Measurements from ENCODE around the gene ADAM19.

ADAM19 gene

GRCh38 chr5:157592594-157592993 lies 17.0 kb upstream of the ADAM19 start:
- TF ChIP-seq CTCF (IDR thresholded peaks at IDR 0.05; ENCODE audit: borderline replicate concordance, control extremely low read depth, extremely low read depth, insufficient read depth, missing control alignments) = no peak
- no peak for DNase-seq (ENCODE audit: low spot score)
- in situ Hi-C loops (cut with MboI; ENCODE audit: low sequenced_read_pairs, unreplicated experiment) = no loop called here

- in situ Hi-C loops (cut with MboI; ENCODE audit: low sequenced_read_pairs, unreplicated experiment) = no loop called here
- TF ChIP-seq CTCF (IDR thresholded peaks at IDR 0.05; ENCODE audit: borderline replicate concordance, control extremely low read depth, extremely low read depth, insufficient read depth, missing control alignments) = no peak
- DNase-seq (ENCODE audit: low spot score) = no peak
Observed at GRCh38 chr5:157590478-157590877, 14.9 kb upstream of the ADAM19 start.

DNA sequence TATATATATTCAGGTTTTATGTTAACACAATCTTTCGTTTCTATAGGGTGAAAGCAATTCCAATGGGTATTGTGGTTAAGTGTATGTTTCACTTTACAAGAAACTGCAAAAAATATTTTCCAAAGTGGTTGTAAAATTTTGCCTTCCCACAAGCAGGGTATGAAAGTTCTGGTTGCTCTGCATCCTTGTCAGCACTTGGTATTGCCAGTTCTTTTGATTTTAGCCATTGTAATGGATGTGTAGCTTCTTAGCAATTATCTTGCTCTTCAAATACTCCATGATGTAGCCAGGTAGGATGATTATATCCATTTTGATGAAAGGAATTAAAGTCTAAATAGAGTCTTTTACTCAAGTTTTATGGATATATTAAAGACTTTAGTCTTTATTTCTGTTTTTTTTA lies 9.1 kb upstream of the ADAM19 start:
- TF ChIP-seq CTCF (IDR thresholded peaks at IDR 0.05; ENCODE audit: borderline replicate concordance, control extremely low read depth, extremely low read depth, insufficient read depth, missing control alignments) = no peak
- in situ Hi-C loops (cut with MboI; ENCODE audit: low sequenced_read_pairs, unreplicated experiment) = no loop called here
- DNase-seq (ENCODE audit: low spot score) = no peak

DNA sequence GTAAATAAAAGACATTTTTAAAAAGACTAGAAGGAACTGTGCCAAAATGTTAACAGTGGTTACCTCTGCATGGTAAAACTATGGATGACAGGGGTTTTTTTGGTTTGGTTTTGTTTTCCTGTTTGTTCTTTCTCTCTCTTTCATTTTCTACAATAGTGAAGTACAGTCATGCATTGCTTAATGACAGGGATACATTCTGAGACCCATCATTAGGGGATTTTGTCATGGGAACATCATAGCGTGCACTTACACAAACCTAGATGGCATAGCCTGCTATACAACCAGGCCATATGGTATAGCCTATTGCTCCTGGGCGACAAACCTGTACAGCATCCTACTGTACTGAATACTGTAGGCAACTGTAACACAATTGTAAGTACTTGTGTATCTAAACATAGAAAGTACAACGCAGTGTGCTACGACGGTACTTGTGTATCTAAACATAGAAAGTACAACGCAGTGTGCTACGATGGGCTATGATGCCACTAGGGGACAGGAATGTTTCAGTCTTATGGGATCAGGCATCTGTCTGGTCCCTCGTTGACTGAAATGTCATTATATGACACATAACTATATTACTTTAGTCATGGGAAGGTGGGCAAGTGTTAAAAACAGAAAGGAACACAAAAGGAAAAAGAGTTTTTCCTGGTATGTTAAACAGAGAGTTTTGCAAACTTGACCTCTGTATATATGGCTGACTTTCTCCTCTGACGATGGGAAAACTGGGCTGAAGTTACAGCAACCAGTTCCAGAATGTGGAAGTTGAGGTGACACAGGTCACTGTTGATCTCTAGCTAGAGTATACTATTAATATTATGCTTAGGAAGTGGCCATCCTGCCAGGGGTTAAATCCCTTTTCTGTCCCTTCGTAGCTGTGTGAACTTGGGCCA lies 7.4 kb upstream of the ADAM19 start:
- peak; percentile 20 for TF ChIP-seq CTCF (IDR thresholded peaks at IDR 0.05; ENCODE audit: borderline replicate concordance, control extremely low read depth, extremely low read depth, insufficient read depth, missing control alignments)
- no peak for DNase-seq (ENCODE audit: low spot score)
- in situ Hi-C loops (cut with MboI; ENCODE audit: low sequenced_read_pairs, unreplicated experiment) = no loop called here

GRCh38 chr5:157581901-157582300 lies 6.3 kb upstream of the ADAM19 start:
- DNase-seq (ENCODE audit: low spot score) = no peak
- no peak for TF ChIP-seq CTCF (IDR thresholded peaks at IDR 0.05; ENCODE audit: borderline replicate concordance, control extremely low read depth, extremely low read depth, insufficient read depth, missing control alignments)
- in situ Hi-C loops (cut with MboI; ENCODE audit: low sequenced_read_pairs, unreplicated experiment) = no loop called here

GRCh38 chr5:157578079-157578780 lies 2.7 kb upstream of the ADAM19 start:
- no peak for TF ChIP-seq CTCF (IDR thresholded peaks at IDR 0.05; ENCODE audit: borderline replicate concordance, control extremely low read depth, extremely low read depth, insufficient read depth, missing control alignments)
- in situ Hi-C loops (cut with MboI; ENCODE audit: low sequenced_read_pairs, unreplicated experiment) = no loop called here
- DNase-seq (ENCODE audit: low spot score) = no peak

Data from GM13976 (cell line).